H9 (cell line): Measurements from ENCODE around the gene PLCXD3. TPM values are rescaled to one million over a fixed set of nuclear protein-coding genes. Genes with fewer than 3 reads are reported as not detected.

ENCODE experiments used
- DNase-seq: peaks from one replicate; pipeline ENCODE4 v3.0.0-alpha.2; 2017
- H2AFZ ChIP-seq: one replicate; pipeline ENCODE4 v1.6.1; 2013; ENCODE audit warnings: mild to moderate bottlenecking, low read length, control low read depth, moderate library complexity
- H2AK5ac ChIP-seq: 2 replicates; pipeline ENCODE4 v1.6.1; 2013; ENCODE audit warnings: low read length, control low read depth, mixed read lengths; ENCODE audit not compliant: insufficient read length
- H2BK120ac ChIP-seq: one replicate; pipeline ENCODE4 v1.6.1; 2013; ENCODE audit warnings: low read depth, mild to moderate bottlenecking, low read length, control low read depth, inconsistent platforms; ENCODE audit not compliant: poor library complexity, severe bottlenecking
- H2BK12ac ChIP-seq: 2 replicates; pipeline ENCODE4 v1.6.1; 2013; ENCODE audit warnings: low read length, control low read depth, mixed read lengths, low read depth; ENCODE audit not compliant: insufficient read length
- H2BK15ac ChIP-seq: 2 replicates; pipeline ENCODE4 v1.6.1; 2013; ENCODE audit warnings: low read depth, low read length, control low read depth
- H2BK20ac ChIP-seq: one replicate; pipeline ENCODE4 v1.6.1; 2013; ENCODE audit warnings: low read depth, mild to moderate bottlenecking, low read length, control low read depth, inconsistent platforms; ENCODE audit not compliant: poor library complexity, severe bottlenecking
- H2BK5ac ChIP-seq: 2 replicates; pipeline ENCODE4 v1.6.1; 2013; ENCODE audit warnings: low read length, control low read depth, mixed read lengths; ENCODE audit not compliant: insufficient read length
- H3K14ac ChIP-seq: 2 replicates; pipeline ENCODE4 v1.6.1; 2013; ENCODE audit warnings: low read length, control low read depth; ENCODE audit not compliant: insufficient read depth
- H3K18ac ChIP-seq: 2 replicates; pipeline ENCODE4 v1.6.1; 2013; ENCODE audit warnings: low read depth, mild to moderate bottlenecking, mixed read lengths, low read length, control low read depth; ENCODE audit not compliant: insufficient read length
- H3K23ac ChIP-seq: 2 replicates; pipeline ENCODE4 v1.6.1; 2013; ENCODE audit warnings: low read length, control low read depth, mixed read lengths, low read depth; ENCODE audit not compliant: insufficient read length
- H3K23me2 ChIP-seq: 2 replicates; pipeline ENCODE4 v1.6.1; 2013; ENCODE audit warnings: low read depth, mild to moderate bottlenecking, mixed read lengths, low read length, control low read depth; ENCODE audit not compliant: insufficient read length, poor library complexity, severe bottlenecking
- H3K27ac ChIP-seq: 2 replicates; pipeline ENCODE4 v1.5.1; 2013; ENCODE audit warnings: low read length, control low read depth, mixed read lengths, low read depth; ENCODE audit not compliant: insufficient read length
- H3K27me3 ChIP-seq: 2 replicates; pipeline ENCODE4 v1.6.1; 2013; ENCODE audit warnings: low read length, control low read depth, inconsistent platforms; ENCODE audit not compliant: insufficient read depth
- H3K4ac ChIP-seq: 2 replicates; pipeline ENCODE4 v1.6.1; 2013; ENCODE audit warnings: low read depth, mild to moderate bottlenecking, control low read depth, inconsistent platforms, low read length, moderate library complexity
- H3K4me1 ChIP-seq: 2 replicates; pipeline ENCODE4 v1.6.1; 2013; ENCODE audit warnings: low read length, control low read depth, inconsistent platforms; ENCODE audit not compliant: insufficient read depth
- H3K4me2 ChIP-seq: 2 replicates; pipeline ENCODE4 v1.6.1; 2013; ENCODE audit warnings: low read length, control low read depth, mixed read lengths; ENCODE audit not compliant: insufficient read length, insufficient read depth
- H3K56ac ChIP-seq: 2 replicates; pipeline ENCODE4 v1.6.1; 2013; ENCODE audit warnings: low read depth, mild to moderate bottlenecking, mixed read lengths, low read length, control low read depth; ENCODE audit not compliant: insufficient read length
- H3K79me1 ChIP-seq: 2 replicates; pipeline ENCODE4 v1.6.1; 2013; ENCODE audit warnings: low read depth, mild to moderate bottlenecking, moderate library complexity, low read length, control low read depth, inconsistent platforms; ENCODE audit not compliant: insufficient read depth, poor library complexity, severe bottlenecking
- H3K79me2 ChIP-seq: 2 replicates; pipeline ENCODE4 v1.6.1; 2013; ENCODE audit warnings: low read length, control low read depth, inconsistent platforms; ENCODE audit not compliant: insufficient read depth
- H3K9ac ChIP-seq: 2 replicates; pipeline ENCODE4 v1.6.1; 2013; ENCODE audit warnings: low read length, control low read depth, mixed read lengths; ENCODE audit not compliant: insufficient read length; ENCODE audit errors: extremely low read depth
- H3K9me3 ChIP-seq: one replicate; pipeline ENCODE4 v1.6.1; 2013; ENCODE audit warnings: low read depth, low read length, inconsistent platforms; ENCODE audit not compliant: control insufficient read depth
- H3T11ph ChIP-seq: one replicate; pipeline ENCODE4 v1.6.1; 2013; ENCODE audit warnings: mild to moderate bottlenecking, low read length, control low read depth, inconsistent platforms
- H4K20me1 ChIP-seq: one replicate; pipeline ENCODE4 v1.6.1; 2013; ENCODE audit not compliant: control insufficient read depth, insufficient read length, insufficient read depth
- H4K5ac ChIP-seq: 2 replicates; pipeline ENCODE4 v1.6.1; 2013; ENCODE audit warnings: low read depth, mild to moderate bottlenecking, mixed read lengths, low read length, control low read depth; ENCODE audit not compliant: insufficient read length
- H4K8ac ChIP-seq: replicated peaks from 2 replicates; pipeline ENCODE4 v1.6.1; 2013; ENCODE audit warnings: low read length, control low read depth, mixed read lengths, low read depth; ENCODE audit not compliant: insufficient read length
- H4K91ac ChIP-seq: 2 replicates; pipeline ENCODE4 v1.6.1; 2013; ENCODE audit warnings: low read depth, mild to moderate bottlenecking, moderate library complexity, mixed read lengths, low read length, control low read depth; ENCODE audit not compliant: insufficient read length
- H3K27ac Mint-ChIP-seq, 3 experiments: 2 replicates in 2 of 3; 3 replicates in 1 of 3; pipeline ENCODE4 v1.8.0; 2020 to 2021; ENCODE audit warnings: mixed read lengths in 3 of 3, mild to moderate bottlenecking in 1 of 3, moderate library complexity in 1 of 3
- H3K27me3 Mint-ChIP-seq: 2 replicates; pipeline ENCODE4 v1.8.0; 2021; ENCODE audit warnings: low read depth, mild to moderate bottlenecking, moderate library complexity, mixed read lengths
- H3K36me3 Mint-ChIP-seq, 3 experiments: 2 replicates in 2 of 3; 3 replicates in 1 of 3; pipeline ENCODE4 v1.8.0; 2020 to 2021; ENCODE audit warnings: low read depth in 3 of 3, mixed read lengths in 3 of 3; ENCODE audit not compliant: insufficient read depth in 1 of 3
- H3K4me1 Mint-ChIP-seq, 2 experiments: 2 replicates each; pipeline ENCODE4 v1.8.0; 2020; ENCODE audit warnings: mixed read lengths in 2 of 2
- H3K4me3 Mint-ChIP-seq, 2 experiments: 2 replicates in 1 of 2; 3 replicates in 1 of 2; pipeline ENCODE4 v1.8.0; 2020 to 2021; ENCODE audit warnings: mild to moderate bottlenecking in 2 of 2, mixed read lengths in 2 of 2, moderate library complexity in 1 of 2
- H3K9me3 Mint-ChIP-seq, 2 experiments: 2 replicates in 1 of 2; 3 replicates in 1 of 2; pipeline ENCODE4 v1.8.0; 2020; ENCODE audit warnings: mild to moderate bottlenecking in 2 of 2, mixed read lengths in 2 of 2, moderate library complexity in 1 of 2
- CTCF ChIP-seq: fragments of 200-600 bp; sonication (generic); conservative IDR thresholded peaks from 3 replicates; pipeline ENCODE4 v1.8.0; 2021; ENCODE audit warnings: antibody characterized with exemption, mild to moderate bottlenecking
- WGBS: extraction: QIAGEN DNeasy Blood & Tissue Kit; methylation state at CpG from one replicate; pipeline ENCODE4 v1.1.7; 2013; ENCODE audit warnings: missing lambda C conversion rate, low lambda C conversion rate, mixed read lengths; ENCODE audit not compliant: insufficient read length; ENCODE audit errors: extremely low coverage; 5-methylcytosine and 5-hydroxymethylcytosine counted together
- total RNA-seq: library from RNA; stranded (reverse); gene quantifications from 2 replicates; pipeline ENCODE4 v1.2.1, GENCODE V29; 2021

The PLCXD3 gene
- total RNA-seq, 1 experiment from 2014 or later, result not detected

- H3K36me3 Mint-ChIP-seq, result no peaks in the 10 kb centered on the region
- Histone ChIP-seq H4K20me1 (no peaks in the 10 kb centered on the region), H3T11ph (no peak overlapping the region), H3K79me1 (no peaks in the 10 kb centered on the region), H3K23ac (no peak overlapping the region), H2BK120ac (no peak overlapping the region), H4K5ac (no peak overlapping the region), H2AFZ (no peak overlapping the region), H3K18ac (no peak overlapping the region), H3K23me2 (no peaks in the 10 kb centered on the region), H3K14ac (no peak overlapping the region), H2BK20ac (no peak overlapping the region), H3K4me1 (no peaks in the 10 kb centered on the region), H3K27ac (no peak overlapping the region), H3K56ac (no peak overlapping the region), H2BK5ac (no peak overlapping the region), H3K9ac (no peak overlapping the region), H3K4ac (no peak overlapping the region), H4K91ac (no peak overlapping the region), H2BK12ac (no peak overlapping the region), H3K79me2 (no peaks in the 10 kb centered on the region), H3K9me3 (no peaks in the 10 kb centered on the region), H2AK5ac (no peak overlapping the region), H3K4me2 (no peak overlapping the region), H4K8ac (no peak overlapping the region), H3K27me3 (no peaks in the 10 kb centered on the region), H2BK15ac (no peak overlapping the region)
- H3K27ac Mint-ChIP-seq, result no peak overlapping the region
- no peak for DNase-seq
- TF ChIP-seq CTCF, result no peak
- peaks cover 2 to 3% of the 10 kb centered on the region in 2 experiments; a peak in 3 of 4 replicates for H3K4me1 Mint-ChIP-seq
- H3K4me3 Mint-ChIP-seq, result no peak overlapping the region
- WGBS, result no CpG with 5 or more reads among the region's 1 CpG
- H3K9me3 Mint-ChIP-seq, result no peaks in the 10 kb centered on the region
- H3K27me3 Mint-ChIP-seq, result no peaks in the 10 kb centered on the region
These were observed 97.3 kb downstream of the PLCXD3 start for GRCh38 chr5:41413074-41413473.
